Nephron progenitor cell (in vitro differentiated cells): ENCODE results near the gene DLK1.
A peak's percentile ranks its signal among the peaks of the same experiment; 100 is the strongest.

ENCODE experiments used
- DNase-seq: peaks from one replicate; pipeline ENCODE4 v3.0.0; 2021
- H3K27ac Mint-ChIP-seq: 2 replicates; pipeline ENCODE4 v1.8.0; 2021; ENCODE audit warnings: mild to moderate bottlenecking, moderate library complexity, mixed read lengths
- H3K27me3 Mint-ChIP-seq: 2 replicates; pipeline ENCODE4 v1.8.0; 2021; ENCODE audit warnings: mild to moderate bottlenecking, low read depth, mixed read lengths; ENCODE audit not compliant: poor library complexity
- H3K36me3 Mint-ChIP-seq: 2 replicates; pipeline ENCODE4 v1.8.0; 2021; ENCODE audit warnings: low read depth, mixed read lengths
- H3K4me1 Mint-ChIP-seq: 2 replicates; pipeline ENCODE4 v1.8.0; 2021; ENCODE audit warnings: mixed read lengths
- H3K4me3 Mint-ChIP-seq: 2 replicates; pipeline ENCODE4 v1.8.0; 2021; ENCODE audit warnings: mild to moderate bottlenecking, moderate library complexity, mixed read lengths
- H3K9me3 Mint-ChIP-seq: 2 replicates; pipeline ENCODE4 v1.8.0; 2021; ENCODE audit warnings: mild to moderate bottlenecking, moderate library complexity, mixed read lengths
- TF ChIP-seq, protein P1 (sequence below): fragments of 200-600 bp; sonication (generic); IDR thresholded peaks from 2 replicates; pipeline ENCODE4 v1.5.0; 2021; ENCODE audit warnings: antibody characterized with exemption

Gene DLK1

DNA sequence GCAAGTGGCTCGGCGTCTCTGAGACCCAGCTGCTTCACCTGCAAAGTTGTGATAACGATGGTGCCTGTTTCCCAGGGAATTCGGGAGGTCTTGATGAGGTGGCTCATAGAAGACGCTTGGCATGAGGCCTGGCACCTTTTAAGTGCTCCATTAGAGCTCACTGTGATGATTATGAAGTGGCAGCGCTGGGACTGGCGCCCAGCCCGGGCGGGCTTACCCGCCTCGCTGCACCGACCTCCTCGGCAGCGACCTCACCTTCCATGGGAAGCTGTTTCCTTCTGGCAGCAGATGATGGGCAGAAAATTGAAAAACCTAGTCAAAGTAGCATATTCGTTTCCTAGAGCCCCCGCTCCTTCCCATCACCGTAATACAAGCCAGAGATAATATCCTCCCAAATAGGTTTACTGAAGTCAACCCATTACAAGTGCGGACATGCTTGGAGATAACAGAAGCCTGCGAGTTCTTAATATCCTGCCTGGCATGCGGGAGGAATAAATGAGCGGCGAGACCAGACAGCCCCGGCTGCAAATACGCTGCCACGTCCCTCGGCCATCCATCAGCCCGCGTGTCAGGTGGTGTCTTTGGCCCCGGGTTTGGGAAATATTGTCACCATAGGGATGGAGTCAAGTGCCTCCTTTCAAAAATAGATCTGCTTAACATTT is 35.2 kb upstream of the DLK1 start:
- Mint-ChIP-seq H3K4me3 (no peak overlapping the region), H3K4me1 (peaks cover 93% of the 10 kb centered on the region), H3K27me3 (peaks cover 20% of the 10 kb centered on the region), H3K27ac (peak overlapping the region; percentile 65), H3K36me3 (no peaks in the 10 kb centered on the region), H3K9me3 (no peaks in the 10 kb centered on the region)
- no peak for DNase-seq
- TF ChIP-seq, protein P1, sequence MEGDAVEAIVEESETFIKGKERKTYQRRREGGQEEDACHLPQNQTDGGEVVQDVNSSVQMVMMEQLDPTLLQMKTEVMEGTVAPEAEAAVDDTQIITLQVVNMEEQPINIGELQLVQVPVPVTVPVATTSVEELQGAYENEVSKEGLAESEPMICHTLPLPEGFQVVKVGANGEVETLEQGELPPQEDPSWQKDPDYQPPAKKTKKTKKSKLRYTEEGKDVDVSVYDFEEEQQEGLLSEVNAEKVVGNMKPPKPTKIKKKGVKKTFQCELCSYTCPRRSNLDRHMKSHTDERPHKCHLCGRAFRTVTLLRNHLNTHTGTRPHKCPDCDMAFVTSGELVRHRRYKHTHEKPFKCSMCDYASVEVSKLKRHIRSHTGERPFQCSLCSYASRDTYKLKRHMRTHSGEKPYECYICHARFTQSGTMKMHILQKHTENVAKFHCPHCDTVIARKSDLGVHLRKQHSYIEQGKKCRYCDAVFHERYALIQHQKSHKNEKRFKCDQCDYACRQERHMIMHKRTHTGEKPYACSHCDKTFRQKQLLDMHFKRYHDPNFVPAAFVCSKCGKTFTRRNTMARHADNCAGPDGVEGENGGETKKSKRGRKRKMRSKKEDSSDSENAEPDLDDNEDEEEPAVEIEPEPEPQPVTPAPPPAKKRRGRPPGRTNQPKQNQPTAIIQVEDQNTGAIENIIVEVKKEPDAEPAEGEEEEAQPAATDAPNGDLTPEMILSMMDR, result no peak

DNA sequence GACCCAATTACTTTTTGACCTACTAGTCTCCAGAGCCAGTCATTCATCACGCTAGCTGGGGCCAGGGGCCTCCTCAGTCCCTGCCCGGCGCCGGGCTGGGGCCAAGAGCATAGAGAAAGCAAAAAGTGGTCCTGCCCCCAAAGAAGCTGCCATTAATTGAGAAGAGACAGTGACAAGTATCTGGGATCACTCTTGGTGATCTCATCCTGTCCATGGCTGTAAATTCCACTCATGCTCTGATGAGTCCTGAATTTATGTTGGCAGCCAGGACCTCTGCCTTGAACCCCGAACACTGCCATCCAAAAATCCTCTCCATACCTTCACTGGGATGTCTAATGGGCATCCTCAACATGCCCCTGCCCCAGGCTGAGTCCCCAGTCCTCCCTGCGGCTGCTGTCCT is 34.4 kb upstream of the DLK1 start:
- peaks cover 94% of the 10 kb centered on the region for H3K4me1 Mint-ChIP-seq
- TF ChIP-seq, protein P1, result no peak
- no peak overlapping the region for H3K4me3 Mint-ChIP-seq
- H3K27ac Mint-ChIP-seq, result peak overlapping the region; percentile 65
- H3K36me3 Mint-ChIP-seq, result no peaks in the 10 kb centered on the region
- no peak for DNase-seq
- peaks cover 17% of the 10 kb centered on the region for H3K27me3 Mint-ChIP-seq
- H3K9me3 Mint-ChIP-seq, result no peaks in the 10 kb centered on the region

DNA sequence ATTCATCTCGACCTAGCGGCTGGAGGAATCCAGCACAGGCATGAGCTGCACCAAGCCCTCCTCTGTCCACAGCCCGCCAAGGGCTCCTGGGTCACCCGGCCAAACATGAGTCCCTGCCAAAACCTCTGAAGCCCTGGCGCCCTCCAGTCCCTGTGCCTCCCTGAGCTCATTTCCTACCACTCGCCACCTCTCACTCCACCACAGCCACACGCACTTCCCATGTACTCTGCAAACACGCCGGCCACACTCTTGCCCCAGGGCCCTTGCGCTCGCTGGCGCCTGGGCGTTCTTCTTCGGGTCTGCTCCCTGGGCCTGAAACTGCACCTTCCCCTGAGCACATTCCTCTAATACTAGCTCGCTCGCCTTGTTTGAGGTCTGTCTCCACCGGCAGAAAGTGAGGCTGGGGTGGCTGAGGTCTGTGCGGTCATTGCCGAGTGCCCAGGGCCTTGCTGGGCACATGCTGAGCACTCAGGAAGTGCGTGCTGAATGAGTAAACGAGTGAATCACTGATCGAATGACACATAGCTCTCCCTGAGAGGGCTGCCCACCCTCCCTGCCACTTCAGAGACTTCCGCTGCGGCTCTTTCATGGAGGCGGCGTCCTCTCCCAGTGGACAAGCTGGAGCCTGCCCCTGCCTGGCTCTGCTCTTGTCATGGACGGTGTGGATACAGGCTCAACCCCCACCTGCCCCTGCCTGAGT is 33.7 kb upstream of the DLK1 start:
- peaks cover 87% of the 10 kb centered on the region for H3K4me1 Mint-ChIP-seq
- H3K9me3 Mint-ChIP-seq, result no peaks in the 10 kb centered on the region
- peak overlapping the region; percentile 97 for H3K27ac Mint-ChIP-seq
- peaks cover 14% of the 10 kb centered on the region for H3K27me3 Mint-ChIP-seq
- TF ChIP-seq, protein P1, result no peak
- no peaks in the 10 kb centered on the region for H3K36me3 Mint-ChIP-seq
- DNase-seq, result no peak
- peak overlapping the region; percentile 66 for H3K4me3 Mint-ChIP-seq

DNA sequence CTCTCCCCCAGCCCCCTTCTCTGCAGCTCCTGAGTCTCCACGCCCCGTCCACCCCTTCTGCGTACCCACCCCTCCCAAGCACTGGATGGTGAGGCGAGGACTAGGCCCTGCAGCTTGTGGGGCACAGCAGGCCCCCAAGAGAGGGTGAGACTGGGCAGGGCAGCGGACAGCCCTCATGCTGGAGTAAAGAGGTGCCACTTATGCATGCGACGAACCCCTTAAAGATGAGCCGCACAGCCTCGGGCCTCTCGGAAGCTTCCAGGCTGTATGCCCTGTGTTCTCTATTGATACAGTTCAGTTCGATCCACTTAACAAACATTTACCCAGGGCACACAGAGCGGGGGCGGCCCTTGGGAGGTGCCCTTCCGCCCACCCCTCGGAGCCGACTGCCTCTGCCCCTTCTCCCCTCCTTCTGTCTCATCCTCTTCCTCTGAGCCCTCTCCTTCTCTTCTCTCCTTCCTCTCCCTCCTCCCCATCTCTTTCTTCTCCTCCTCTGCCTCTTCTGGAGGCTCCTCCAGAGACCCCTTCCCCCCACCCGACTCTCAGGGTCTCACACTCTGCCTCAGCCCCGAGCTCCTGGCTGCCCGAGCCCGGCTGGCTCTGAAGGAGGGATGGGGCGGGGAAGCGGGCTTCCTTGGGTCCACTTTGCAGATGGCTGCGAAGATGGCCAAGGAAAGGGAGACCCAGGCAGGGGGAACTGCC is 32.7 kb upstream of the DLK1 start:
- Mint-ChIP-seq H3K27ac (no peak overlapping the region), H3K9me3 (no peaks in the 10 kb centered on the region), H3K4me1 (peaks cover 87% of the 10 kb centered on the region), H3K36me3 (no peaks in the 10 kb centered on the region), H3K4me3 (no peak overlapping the region), H3K27me3 (peaks cover 14% of the 10 kb centered on the region)
- TF ChIP-seq, protein P1, result no peak
- no peak for DNase-seq

DNA sequence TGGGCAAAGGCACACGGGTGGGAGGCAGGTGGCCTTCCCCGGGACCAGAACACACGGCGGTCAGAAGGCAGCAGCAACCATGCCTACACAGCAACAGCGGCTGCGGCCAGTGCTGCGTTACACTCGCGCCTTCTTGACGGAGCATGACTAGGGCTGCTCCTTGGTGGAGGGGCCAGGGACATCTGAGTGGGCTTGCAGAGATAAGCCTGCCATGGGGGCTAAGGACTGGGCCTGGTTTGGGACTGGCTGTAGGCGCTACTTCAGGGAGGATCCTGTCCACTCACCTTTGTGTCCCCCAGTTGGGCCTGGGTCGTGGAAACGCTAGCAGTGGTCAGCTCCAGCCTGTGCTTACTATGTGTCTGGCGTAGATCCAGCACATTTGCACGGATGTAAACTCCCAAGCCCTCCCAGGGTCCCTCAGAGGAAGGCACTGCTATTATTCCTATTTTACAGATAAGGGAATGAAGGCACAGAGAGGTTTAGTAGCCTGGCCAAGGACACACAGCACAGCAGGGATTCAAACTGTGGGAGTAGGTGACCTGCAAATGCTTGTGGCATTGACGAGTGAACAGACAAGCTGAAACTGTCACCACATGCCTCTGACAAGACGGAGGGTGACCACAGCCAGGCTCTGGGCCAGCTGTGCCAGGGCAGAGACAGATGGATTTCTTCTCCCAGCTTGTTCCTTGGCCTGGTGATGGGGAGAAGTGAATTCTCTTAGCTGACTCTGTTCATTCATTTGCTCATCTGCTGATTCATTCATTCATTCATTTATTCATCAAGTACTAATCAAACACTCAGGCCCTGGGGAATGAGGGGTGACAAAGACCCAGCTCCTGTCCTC is 31.9 kb upstream of the DLK1 start:
- Mint-ChIP-seq H3K27me3 (peaks cover 18% of the 10 kb centered on the region), H3K36me3 (no peaks in the 10 kb centered on the region), H3K27ac (peak overlapping the region; percentile 97), H3K4me1 (peaks cover 83% of the 10 kb centered on the region), H3K4me3 (peak overlapping the region; percentile 62), H3K9me3 (no peaks in the 10 kb centered on the region)
- TF ChIP-seq, protein P1, result no peak
- DNase-seq, result no peak
